ENCODE measurements around the gene NUP88.
"Not testable (repeated sequence)": the region's sequence is repeated elsewhere in the genome, so short reads cannot be mapped to it uniquely, and the experiment has no call there.

The NUP88 gene

GRCh38 chr17:5438716-5439445, 19.4 kb upstream of the NUP88 start, which contains the start of gene C1QBP:
C1QBP (minus strand) TSS chr17:5439155; CDS start chr17:5439073, 82 bp downstream.
- Histone ChIP-seq H3K4me2 (ENCODE audit: low read depth, low read length) (peak within 1 kb of the TSS; percentile 80), H3K27ac (ENCODE audit: low read length) (peak within 1 kb of the TSS; percentile 50; the same call in 1 of the 2 replicates), H3K4me3 (ENCODE audit: low read length) (peak within 1 kb of the TSS; percentile 76), H3K79me2 (ENCODE audit: low read length) (peaks cover 51% of the 10 kb centered on the region), H2AFZ (ENCODE audit: low read length) (peak within 1 kb of the TSS; percentile 80), H3K36me3 (replicated peaks; ENCODE audit: insufficient read depth, low read length) (peaks cover 7% of the 10 kb centered on the region), H3K9ac (ENCODE audit: low read length) (peak within 1 kb of the TSS; percentile 74), H3K4me1 (ENCODE audit: low read length) (peaks cover 10% of the 10 kb centered on the region), H3F3A (ENCODE audit: insufficient read depth, low read length) (peaks cover 2% of the 10 kb centered on the region), H3K9me3 (replicated peaks; ENCODE audit: insufficient read depth, low read length) (no peaks in the 10 kb centered on the region), H4K20me1 (ENCODE audit: insufficient read depth, low read length) (no peaks in the 10 kb centered on the region), H3K27me3 (replicated peaks; ENCODE audit: insufficient read depth, low read length) (no peaks in the 10 kb centered on the region), H3K9me2 (replicated peaks; ENCODE audit: insufficient read depth, low read length) (no peaks in the 10 kb centered on the region)
- no peak for TF ChIP-seq EZH2phosphoT487 (IDR thresholded peaks at IDR 0.05; ENCODE audit: low read length)
- TF ChIP-seq, protein P1, sequence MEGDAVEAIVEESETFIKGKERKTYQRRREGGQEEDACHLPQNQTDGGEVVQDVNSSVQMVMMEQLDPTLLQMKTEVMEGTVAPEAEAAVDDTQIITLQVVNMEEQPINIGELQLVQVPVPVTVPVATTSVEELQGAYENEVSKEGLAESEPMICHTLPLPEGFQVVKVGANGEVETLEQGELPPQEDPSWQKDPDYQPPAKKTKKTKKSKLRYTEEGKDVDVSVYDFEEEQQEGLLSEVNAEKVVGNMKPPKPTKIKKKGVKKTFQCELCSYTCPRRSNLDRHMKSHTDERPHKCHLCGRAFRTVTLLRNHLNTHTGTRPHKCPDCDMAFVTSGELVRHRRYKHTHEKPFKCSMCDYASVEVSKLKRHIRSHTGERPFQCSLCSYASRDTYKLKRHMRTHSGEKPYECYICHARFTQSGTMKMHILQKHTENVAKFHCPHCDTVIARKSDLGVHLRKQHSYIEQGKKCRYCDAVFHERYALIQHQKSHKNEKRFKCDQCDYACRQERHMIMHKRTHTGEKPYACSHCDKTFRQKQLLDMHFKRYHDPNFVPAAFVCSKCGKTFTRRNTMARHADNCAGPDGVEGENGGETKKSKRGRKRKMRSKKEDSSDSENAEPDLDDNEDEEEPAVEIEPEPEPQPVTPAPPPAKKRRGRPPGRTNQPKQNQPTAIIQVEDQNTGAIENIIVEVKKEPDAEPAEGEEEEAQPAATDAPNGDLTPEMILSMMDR (IDR thresholded peaks at IDR 0.05; ENCODE audit: low read length), result peak; percentile 96
- DNase-seq, result peak; percentile 97

DNA sequence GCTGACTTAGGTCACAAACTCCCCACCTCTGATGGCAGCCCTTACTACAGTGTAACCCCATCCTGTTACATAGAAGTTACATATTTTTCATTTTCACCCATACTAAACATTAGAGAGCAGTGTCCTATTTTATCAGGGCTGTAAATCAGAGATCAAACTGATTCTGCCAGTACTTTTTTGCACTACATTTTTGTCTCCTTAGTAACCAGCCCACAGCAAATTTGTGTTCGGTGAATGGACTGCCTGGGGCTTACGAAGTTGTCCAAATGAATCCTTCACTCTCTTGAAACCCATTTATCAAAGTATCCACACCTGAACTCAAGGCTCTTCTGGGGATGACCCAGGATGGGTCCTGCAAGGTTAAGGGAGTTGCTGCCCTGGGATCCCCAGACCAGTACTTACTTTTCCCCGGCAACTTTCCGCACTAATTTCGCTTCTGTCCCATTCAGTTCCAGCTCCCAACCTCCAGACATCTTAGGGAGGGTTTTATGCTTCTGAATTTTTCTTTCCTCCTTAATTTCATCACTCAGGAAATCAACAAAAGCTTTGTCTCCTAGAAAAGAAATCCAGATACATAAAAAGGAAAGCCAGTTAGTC, 18.4 kb upstream of the NUP88 start:
- peaks cover 10% of the 10 kb centered on the region for H3K4me1 ChIP-seq (ENCODE audit: low read length)
- DNase-seq, result no peak
- no peaks in the 10 kb centered on the region for H3K9me2 ChIP-seq (replicated peaks; ENCODE audit: insufficient read depth, low read length)
- peaks cover 16% of the 10 kb centered on the region for H3K36me3 ChIP-seq (replicated peaks; ENCODE audit: insufficient read depth, low read length)
- H3K4me3 ChIP-seq (ENCODE audit: low read length), result peak overlapping the region; percentile 76
- H2AFZ ChIP-seq (ENCODE audit: low read length), result no peak overlapping the region
- H3K27me3 ChIP-seq (replicated peaks; ENCODE audit: insufficient read depth, low read length), result no peaks in the 10 kb centered on the region
- H3F3A ChIP-seq (ENCODE audit: insufficient read depth, low read length), result peaks cover 10% of the 10 kb centered on the region
- H3K79me2 ChIP-seq (ENCODE audit: low read length), result peaks cover 54% of the 10 kb centered on the region
- no peaks in the 10 kb centered on the region for H3K9me3 ChIP-seq (replicated peaks; ENCODE audit: insufficient read depth, low read length)
- TF ChIP-seq EZH2phosphoT487 (IDR thresholded peaks at IDR 0.05; ENCODE audit: low read length) (no peak), EZH2 (optimal IDR thresholded peaks at IDR 0.05; ENCODE audit: low read depth, low read length) (no peak)
- TF ChIP-seq, protein P1 (IDR thresholded peaks at IDR 0.05; ENCODE audit: low read length), result no peak
- H3K9ac ChIP-seq (ENCODE audit: low read length), result peak overlapping the region; percentile 74
- H4K20me1 ChIP-seq (ENCODE audit: insufficient read depth, low read length), result no peaks in the 10 kb centered on the region
- no peak overlapping the region for H3K27ac ChIP-seq (ENCODE audit: low read length)
- H3K4me2 ChIP-seq (ENCODE audit: low read depth, low read length), result peak overlapping the region; percentile 80

DNA sequence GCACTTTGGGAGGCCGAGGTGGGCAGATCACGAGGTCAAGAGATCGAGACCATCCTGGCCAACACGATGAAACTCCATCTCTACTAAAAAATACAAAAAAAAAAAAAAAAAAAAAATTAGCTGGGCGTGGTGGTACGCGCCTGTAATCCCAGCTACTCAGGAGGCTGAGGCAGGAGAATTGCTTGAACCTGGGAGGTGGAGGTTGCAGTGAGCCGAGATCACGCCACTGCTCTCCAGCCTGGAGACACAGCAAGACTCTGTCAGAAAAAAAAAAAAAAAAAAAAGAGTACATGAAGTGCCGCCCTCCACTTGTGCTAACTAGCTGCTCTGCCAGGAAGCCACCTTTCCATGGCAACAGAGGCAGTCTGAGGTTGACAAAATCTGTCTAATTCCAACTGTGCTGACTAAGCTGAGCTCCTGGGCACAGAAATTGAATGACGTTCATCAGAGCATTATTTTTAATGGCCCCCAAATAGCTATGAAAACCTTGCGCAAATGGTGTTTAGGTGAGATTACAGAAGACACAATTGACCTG, 16.4 kb upstream of the NUP88 start:
- peaks cover 23% of the 10 kb centered on the region for H3F3A ChIP-seq (ENCODE audit: insufficient read depth, low read length)
- H3K27me3 ChIP-seq (replicated peaks; ENCODE audit: insufficient read depth, low read length); H3K9me2 ChIP-seq (replicated peaks; ENCODE audit: insufficient read depth, low read length); H4K20me1 ChIP-seq (ENCODE audit: insufficient read depth, low read length); H3K4me3 ChIP-seq (ENCODE audit: low read length); H3K9me3 ChIP-seq (replicated peaks; ENCODE audit: insufficient read depth, low read length); H3K27ac ChIP-seq (ENCODE audit: low read length); H3K9ac ChIP-seq (ENCODE audit: low read length); H2AFZ ChIP-seq (ENCODE audit: low read length); H3K4me1 ChIP-seq (ENCODE audit: low read length); DNase-seq; H3K4me2 ChIP-seq (ENCODE audit: low read depth, low read length): not testable (repeated sequence)
- H3K36me3 ChIP-seq (replicated peaks; ENCODE audit: insufficient read depth, low read length), result peaks cover 19% of the 10 kb centered on the region
- H3K79me2 ChIP-seq (ENCODE audit: low read length), result peaks cover 56% of the 10 kb centered on the region

Data from MM.1S (cell line).